Tibial nerve (tissue), 4 donors: ENCODE results near the gene ARHGEF4. TPM values are rescaled to one million over a fixed set of nuclear protein-coding genes. Genes with fewer than 3 reads are reported as not detected.

ENCODE experiments used
- DNase-seq, 2 donors: peaks; one replicate each; pipeline ENCODE4 v3.0.0-alpha.2; 2019; ENCODE audit warnings: low spot score in 2 of 2
- H3K27ac ChIP-seq, 4 donors: fragments of 200-600 bp; sonication (generic) in 3 of 4; one replicate each; pipeline ENCODE4 v1.5.1; 2017 to 2019; ENCODE audit warnings: mild to moderate bottlenecking in 1 of 4
- H3K27me3 ChIP-seq, 2 donors: fragments of 200-600 bp; sonication (generic) in 1 of 2; one replicate each; pipeline versions ENCODE4 v1.5.1 to v1.6.0; 2017 to 2019
- H3K36me3 ChIP-seq, 3 donors: fragments of 200-600 bp; sonication (generic); one replicate each; pipeline ENCODE4 v1.5.1; 2018 to 2019
- H3K4me1 ChIP-seq, 4 donors: fragments of 200-600 bp; sonication (generic) in 3 of 4; one replicate each; pipeline ENCODE4 v1.5.1; 2017 to 2019
- H3K4me3 ChIP-seq, 4 donors: fragments of 200-600 bp; sonication (generic) in 3 of 4; one replicate each; pipeline ENCODE4 v1.5.1; 2017 to 2019; ENCODE audit warnings: mild to moderate bottlenecking in 1 of 4, moderate library complexity in 1 of 4
- H3K9me3 ChIP-seq, 4 donors: fragments of 200-600 bp; sonication (generic) in 3 of 4; one replicate each; pipeline ENCODE4 v1.5.1; 2017 to 2019
- CTCF ChIP-seq, 5 experiments: fragments of 200-600 bp in 3 of 5; fragments of 450-650 bp in 2 of 5; sonication (generic) in 3 of 5; IDR thresholded peaks; one replicate each; pipeline ENCODE4 v1.5.1; 2016 to 2019; ENCODE audit warnings: antibody characterized with exemption in 5 of 5, mild to moderate bottlenecking in 3 of 5, moderate library complexity in 2 of 5
- EP300 ChIP-seq, 2 donors: sonication (generic); formaldehyde crosslinking; IDR thresholded peaks; one replicate each; pipeline ENCODE4 v1.6.1; 2017; ENCODE audit warnings: antibody characterized with exemption in 2 of 2, mild to moderate bottlenecking in 1 of 2
- POLR2A ChIP-seq, 2 donors: fragments of 450-650 bp; IDR thresholded peaks; one replicate each; pipeline ENCODE4 v1.6.1; 2017; ENCODE audit warnings: antibody characterized with exemption in 2 of 2, mild to moderate bottlenecking in 2 of 2, moderate library complexity in 2 of 2
- WGBS, 2 donors: methylation state at CpG; one replicate each; pipeline ENCODE4 v1.1.5; 2018; 5-methylcytosine and 5-hydroxymethylcytosine counted together
- total RNA-seq, 4 donors: library from RNA; depleted of rRNA; stranded (reverse); fragments of >200 nt; gene quantifications; one replicate each; pipeline ENCODE4 v1.1.0, GENCODE V29; 2016

ARHGEF4 gene
- total RNA-seq, 4 donors from 2014 or later: 16.3 to 50.7 (median 23.3) TPM

- no peak for DNase-seq
- TF ChIP-seq POLR2A (IDR thresholded peaks at IDR 0.05) (no peak), CTCF (IDR thresholded peaks at IDR 0.05) (no peak), EP300 (IDR thresholded peaks at IDR 0.05) (no peak)
These were observed 199.1 kb downstream of the ARHGEF4 start for GRCh38 chr2:131035826-131036231.

GRCh38 chr2:131036269-131036668 lies 199.6 kb downstream of the ARHGEF4 start:
- Histone ChIP-seq H3K27me3 (peaks cover 0 to 4% of the 10 kb centered on the region in 2 donors), H3K9me3 (no peaks in the 10 kb centered on the region), H3K4me1 (peaks cover 0 to 24% (median 5%) of the 10 kb centered on the region in 4 donors), H3K27ac (no peak overlapping the region), H3K36me3 (peaks cover 0 to 4% (median 0%) of the 10 kb centered on the region in 3 donors), H3K4me3 (no peak overlapping the region)
- no peak for DNase-seq
- TF ChIP-seq EP300 (IDR thresholded peaks at IDR 0.05) (no peak), CTCF (IDR thresholded peaks at IDR 0.05) (no peak), POLR2A (IDR thresholded peaks at IDR 0.05) (no peak)
- WGBS, 2 donors: 66 to 85% methylated on average over 6 of the region's 6 CpGs

More at GRCh38 chr2:131035826-131036231, 199.1 kb downstream of the ARHGEF4 start:
- no peak overlapping the region for H3K27ac ChIP-seq
- H3K27me3 ChIP-seq: peaks cover 0 to 4% of the 10 kb centered on the region in 2 donors
- H3K4me3 ChIP-seq: peak overlapping the region in 2 of 4 donors; percentile 35 to 58
- H3K4me1 ChIP-seq: peaks cover 0 to 24% (median 5%) of the 10 kb centered on the region in 4 donors
- no peaks in the 10 kb centered on the region for H3K36me3 ChIP-seq
- 78 to 83% methylated on average over 8 to 10 of the region's 10 CpGs for WGBS, 2 donors
- H3K9me3 ChIP-seq: no peaks in the 10 kb centered on the region

- Histone ChIP-seq H3K36me3 (peaks cover 0 to 10% (median 0%) of the 10 kb centered on the region in 3 donors), H3K27me3 (peaks cover 0 to 4% of the 10 kb centered on the region in 2 donors), H3K27ac (no peak overlapping the region), H3K4me1 (peaks cover 0 to 24% (median 5%) of the 10 kb centered on the region in 4 donors), H3K4me3 (no peak overlapping the region), H3K9me3 (no peaks in the 10 kb centered on the region)
- TF ChIP-seq POLR2A (IDR thresholded peaks at IDR 0.05): no peak
- no peak for TF ChIP-seq EP300 (IDR thresholded peaks at IDR 0.05)
- TF ChIP-seq CTCF (IDR thresholded peaks at IDR 0.05): no peak
- WGBS, 2 donors: 93 to 94% methylated on average over 5 to 11 of the region's 11 CpGs
- no peak for DNase-seq
These were observed 200.1 kb downstream of the ARHGEF4 start for GRCh38 chr2:131036696-131037397.

- 72 to 76% methylated on average over 6 of the region's 6 CpGs for WGBS, 2 donors
- H3K4me3 ChIP-seq: no peak overlapping the region
- peaks cover 0 to 24% (median 5%) of the 10 kb centered on the region in 4 donors for H3K4me1 ChIP-seq
- peaks cover 0 to 4% of the 10 kb centered on the region in 2 donors for H3K27me3 ChIP-seq
- no peaks in the 10 kb centered on the region for H3K9me3 ChIP-seq
- TF ChIP-seq EP300 (IDR thresholded peaks at IDR 0.05) (no peak), CTCF (IDR thresholded peaks at IDR 0.05) (no peak), POLR2A (IDR thresholded peaks at IDR 0.05) (no peak)
- no peak overlapping the region for H3K27ac ChIP-seq
- H3K36me3 ChIP-seq: peaks cover 0 to 18% (median 0%) of the 10 kb centered on the region in 3 donors
- DNase-seq: no peak
These were observed 200.9 kb downstream of the ARHGEF4 start for GRCh38 chr2:131037398-131038257.
